Left kidney (tissue), 1 donor: ENCODE measurements around the gene RNF133. TPM values are rescaled to one million over a fixed set of nuclear protein-coding genes. Genes with fewer than 3 reads are reported as not detected.

ENCODE experiments used
- polyA plus RNA-seq: library from polyadenylated mRNA; unstranded; fragments of 120-200 nt; gene quantifications from one replicate; pipeline ENCODE4 v1.2.1, GENCODE V29; 2013; ENCODE audit not compliant: insufficient read length

The RNF133 gene
- polyA plus RNA-seq, 1 donor: 0.18 TPM

Other genes starting within 250 kb of the RNF133 start
- 0.33 TPM for gene RNF148, start 3.8 kb upstream of the RNF133 start, polyA plus RNA-seq
- 51.3 TPM for gene CADPS2, start 187.3 kb upstream of the RNF133 start, polyA plus RNA-seq